Measurements from ENCODE around the gene VPS4A.

GRCh38 chr16:69345923-69346322, 34.8 kb downstream of the VPS4A start:
- TF ChIP-seq CTCF (IDR thresholded peaks at IDR 0.05) (no peak), POLR2A (IDR thresholded peaks at IDR 0.05) (no peak), POLR2AphosphoS5 (IDR thresholded peaks at IDR 0.05) (no peak), EP300 (IDR thresholded peaks at IDR 0.05) (no peak)

Data from stomach (tissue), 4 donors.